Measurements from ENCODE around the gene SBF2.
A peak's percentile ranks its signal among the peaks of the same experiment; 100 is the strongest.

Gene SBF2

GRCh38 chr11:9852465-9852864 lies 441.6 kb downstream of the SBF2 start:
- in situ Hi-C loops (cut with HindIII; ENCODE audit: low sequenced_read_pairs) = no loop called here

GRCh38 chr11:9851366-9851765 lies 442.7 kb downstream of the SBF2 start:
- no peak for TF ChIP-seq CTCF (IDR thresholded peaks at IDR 0.05; ENCODE audit: low read depth, low read length)
- in situ Hi-C loops (cut with HindIII; ENCODE audit: low sequenced_read_pairs) = no loop called here
- DNase-seq (ENCODE audit: low read depth, low spot score) = peak; percentile 76
- no peak overlapping the region for H3K4me3 ChIP-seq (ENCODE audit: low read depth, low read length)

More at GRCh38 chr11:9852465-9852864, 441.6 kb downstream of the SBF2 start:
- no peak overlapping the region for H3K4me3 ChIP-seq (ENCODE audit: low read depth, low read length)
- TF ChIP-seq CTCF (IDR thresholded peaks at IDR 0.05; ENCODE audit: low read depth, low read length) = no peak
- DNase-seq (ENCODE audit: low read depth, low spot score) = peak; percentile 66

GRCh38 chr11:9850224-9850895 lies 443.7 kb downstream of the SBF2 start:
- in situ Hi-C loops (cut with HindIII; ENCODE audit: low sequenced_read_pairs) = no loop called here
- no peak for DNase-seq (ENCODE audit: low read depth, low spot score)
- H3K4me3 ChIP-seq (ENCODE audit: low read depth, low read length) = no peak overlapping the region
- TF ChIP-seq CTCF (IDR thresholded peaks at IDR 0.05; ENCODE audit: low read depth, low read length) = no peak

GRCh38 chr11:9849389-9849788 lies 444.6 kb downstream of the SBF2 start:
- in situ Hi-C loops (cut with HindIII; ENCODE audit: low sequenced_read_pairs) = no loop called here
- no peak for DNase-seq (ENCODE audit: low read depth, low spot score)
- TF ChIP-seq CTCF (IDR thresholded peaks at IDR 0.05; ENCODE audit: low read depth, low read length) = no peak
- no peak overlapping the region for H3K4me3 ChIP-seq (ENCODE audit: low read depth, low read length)

GRCh38 chr11:9847636-9848035 lies 446.4 kb downstream of the SBF2 start:
- no peak for DNase-seq (ENCODE audit: low read depth, low spot score)
- H3K4me3 ChIP-seq (ENCODE audit: low read depth, low read length) = no peak overlapping the region
- no peak for TF ChIP-seq CTCF (IDR thresholded peaks at IDR 0.05; ENCODE audit: low read depth, low read length)
- in situ Hi-C loops (cut with HindIII; ENCODE audit: low sequenced_read_pairs) = no loop called here

- no peak for DNase-seq (ENCODE audit: low read depth, low spot score)
- in situ Hi-C loops (cut with HindIII; ENCODE audit: low sequenced_read_pairs) = no loop called here
- TF ChIP-seq CTCF (IDR thresholded peaks at IDR 0.05; ENCODE audit: low read depth, low read length) = no peak
- no peak overlapping the region for H3K4me3 ChIP-seq (ENCODE audit: low read depth, low read length)
These were observed 451.1 kb downstream of the SBF2 start for GRCh38 chr11:9842923-9843322.

Measured in astrocyte of the spinal cord (primary cell).